Peyer's patch (tissue), 4 donors: ENCODE measurements around the gene PTPRA.

Experiments
- POLR2A ChIP-seq, 2 donors: fragments of 450-650 bp; IDR thresholded peaks; one replicate each; pipeline ENCODE4 v1.5.1; 2017; ENCODE audit warnings: antibody characterized with exemption in 2 of 2, mild to moderate bottlenecking in 2 of 2, moderate library complexity in 2 of 2
- TF ChIP-seq, protein P1 (sequence below), 6 experiments: fragments of 450-650 bp in 4 of 6; fragments of 200-600 bp in 2 of 6; sonication (generic) in 1 of 6; IDR thresholded peaks; one replicate each; pipeline ENCODE4 v1.5.1; 2017 to 2019; ENCODE audit warnings: antibody characterized with exemption in 6 of 6, mild to moderate bottlenecking in 3 of 6, moderate library complexity in 1 of 6

DNA sequence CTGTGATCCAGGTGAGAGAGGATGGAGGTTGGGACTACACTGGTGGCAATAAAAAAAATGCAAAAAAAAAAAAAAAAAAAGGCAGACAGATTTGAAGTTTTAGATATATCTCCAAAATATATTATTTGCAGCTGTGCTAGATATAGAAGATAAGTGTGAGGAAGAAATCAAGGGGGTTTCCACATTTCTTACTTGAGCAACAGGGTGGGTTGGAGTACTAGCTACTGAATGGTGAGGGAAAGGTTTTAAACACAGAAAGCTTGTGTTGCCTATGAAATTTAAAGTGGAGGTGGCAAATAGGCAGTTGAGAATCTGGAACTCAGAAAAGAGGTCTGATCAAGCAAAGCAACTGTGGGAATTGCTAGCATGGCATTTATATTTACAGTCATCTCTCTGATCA, 110.2 kb downstream of the PTPRA start:
- TF ChIP-seq, protein P1, sequence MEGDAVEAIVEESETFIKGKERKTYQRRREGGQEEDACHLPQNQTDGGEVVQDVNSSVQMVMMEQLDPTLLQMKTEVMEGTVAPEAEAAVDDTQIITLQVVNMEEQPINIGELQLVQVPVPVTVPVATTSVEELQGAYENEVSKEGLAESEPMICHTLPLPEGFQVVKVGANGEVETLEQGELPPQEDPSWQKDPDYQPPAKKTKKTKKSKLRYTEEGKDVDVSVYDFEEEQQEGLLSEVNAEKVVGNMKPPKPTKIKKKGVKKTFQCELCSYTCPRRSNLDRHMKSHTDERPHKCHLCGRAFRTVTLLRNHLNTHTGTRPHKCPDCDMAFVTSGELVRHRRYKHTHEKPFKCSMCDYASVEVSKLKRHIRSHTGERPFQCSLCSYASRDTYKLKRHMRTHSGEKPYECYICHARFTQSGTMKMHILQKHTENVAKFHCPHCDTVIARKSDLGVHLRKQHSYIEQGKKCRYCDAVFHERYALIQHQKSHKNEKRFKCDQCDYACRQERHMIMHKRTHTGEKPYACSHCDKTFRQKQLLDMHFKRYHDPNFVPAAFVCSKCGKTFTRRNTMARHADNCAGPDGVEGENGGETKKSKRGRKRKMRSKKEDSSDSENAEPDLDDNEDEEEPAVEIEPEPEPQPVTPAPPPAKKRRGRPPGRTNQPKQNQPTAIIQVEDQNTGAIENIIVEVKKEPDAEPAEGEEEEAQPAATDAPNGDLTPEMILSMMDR (IDR thresholded peaks at IDR 0.05): no peak
- TF ChIP-seq POLR2A (IDR thresholded peaks at IDR 0.05): no peak
